Measurements from ENCODE around the gene UBASH3B.

GRCh38 chr11:122634501-122634900, 21.0 kb upstream of the UBASH3B start:
- TF ChIP-seq CTCF (IDR thresholded peaks at IDR 0.05) (no peak), POLR2A (IDR thresholded peaks at IDR 0.05) (no peak)
